K562 (cell line): ENCODE data around the gene BRME1. TPM values are rescaled to one million over a fixed set of nuclear protein-coding genes. Genes with fewer than 3 reads are reported as not detected.

Experiments used
- ATAC-seq: fragments of 200-7000 bp; cut with Tn5 transposase; 3 replicates; pipeline ENCODE4 v1.9.1; 2020; ENCODE audit warnings: moderate library complexity
- BruUV-seq: library from RNA; stranded (reverse); fragments of 400-500 nt; replicated peaks from 2 replicates; lab custom pipeline; 2021; lab: Mats Ljungman, UMichigan
- CTCF ChIA-PET: fragments of 300-600 bp; formaldehyde crosslinking; extraction: SDS; loops from one replicate; lab custom pipeline; 2021; ENCODE audit warnings: low intra/inter-chr PET ratio; lab: Yijun Ruan, JAX
- POLR2A ChIA-PET: fragments of 300-600, 350-650 bp; sonication (Branson Sonifier 250); formaldehyde crosslinking; extraction: SDS; loops from one replicate; lab custom pipeline; 2021; ENCODE audit warnings: antibody characterized with exemption, inconsistent platforms; lab: Yijun Ruan, JAX
- DNase-seq, 4 experiments: peaks; one replicate each; pipeline versions ENCODE4 v3.0.0 to v3.0.0-alpha.2; 2011 to 2018; ENCODE audit warnings: low spot score in 3 of 4, mixed read lengths in 3 of 4; ENCODE audit errors: extremely low read depth in 1 of 4
- FAIRE-seq: peaks from 2 replicates; lab custom pipeline; 2011; peaks lifted over from hg19 to GRCh38; lab: Jason Lieb, UNC
- H2AFZ ChIP-seq: 2 replicates; pipeline ENCODE4 v1.6.0; 2011; ENCODE audit warnings: low read depth, low read length, control low read depth, inconsistent platforms
- H3K27ac ChIP-seq: fragments of 200-600 bp; 3 replicates; pipeline ENCODE4 v1.8.0; 2011; ENCODE audit warnings: low read depth, mild to moderate bottlenecking, control low read depth, inconsistent platforms, low read length, moderate library complexity, mixed read lengths; ENCODE audit errors: extremely low read depth
- H3K27me3 ChIP-seq, 2 experiments: fragments of 300-600 bp in 1 of 2; 2 replicates in 1 of 2; 3 replicates in 1 of 2; pipeline versions ENCODE4 v1.6.0 to v1.8.0; 2011; ENCODE audit warnings: inconsistent platforms in 2 of 2, low read length in 2 of 2, mild to moderate bottlenecking in 1 of 2, mixed read lengths in 1 of 2, moderate library complexity in 1 of 2; ENCODE audit not compliant: control insufficient read depth in 2 of 2, insufficient read depth in 2 of 2
- H3K36me3 ChIP-seq: fragments of 300-600 bp; 3 replicates; pipeline ENCODE4 v1.8.0; 2011; ENCODE audit warnings: mild to moderate bottlenecking, low read length, inconsistent platforms; ENCODE audit not compliant: control insufficient read depth, insufficient read depth
- H3K4me1 ChIP-seq, 2 experiments: fragments of 200-600 bp in 1 of 2; replicated peaks in 1 of 2; 2 replicates in 1 of 2; 3 replicates in 1 of 2; pipeline versions ENCODE4 v1.5.1 to v1.8.0; 2011; ENCODE audit warnings: inconsistent platforms in 2 of 2, low read length in 2 of 2, mild to moderate bottlenecking in 1 of 2, mixed read lengths in 1 of 2, moderate library complexity in 1 of 2; ENCODE audit not compliant: control insufficient read depth in 2 of 2, insufficient read depth in 2 of 2
- H3K4me2 ChIP-seq: 2 replicates; pipeline ENCODE4 v1.6.1; 2011; ENCODE audit warnings: low read length, control low read depth, inconsistent platforms, mixed read lengths; ENCODE audit not compliant: insufficient read depth
- H3K4me3 ChIP-seq: fragments of 200-600 bp; sonication (generic), shearing (Covaris generic); 2 replicates; pipeline ENCODE4 v1.5.1; 2016; ENCODE audit warnings: control low read depth, inconsistent platforms
- H3K79me2 ChIP-seq: fragments of 200-600 bp; 3 replicates; pipeline ENCODE4 v1.8.0; 2011; ENCODE audit warnings: low read length, inconsistent platforms; ENCODE audit not compliant: control insufficient read depth, insufficient read depth
- H3K9ac ChIP-seq, 2 experiments: 2 replicates each; pipeline versions ENCODE4 v1.6.0 to v1.6.1; 2011; ENCODE audit warnings: low read depth in 2 of 2, low read length in 2 of 2, control low read depth in 1 of 2, inconsistent platforms in 1 of 2, mild to moderate bottlenecking in 1 of 2, mixed read lengths in 1 of 2; ENCODE audit not compliant: insufficient read depth in 1 of 2
- H3K9me1 ChIP-seq: one replicate; pipeline ENCODE4 v1.6.0; 2011; ENCODE audit warnings: inconsistent platforms, mild to moderate bottlenecking, low read length, moderate library complexity; ENCODE audit not compliant: control insufficient read depth, insufficient read depth
- H3K9me3 ChIP-seq: replicated peaks from 2 replicates; pipeline ENCODE4 v1.5.1; 2011; ENCODE audit warnings: low read depth, low read length, inconsistent platforms; ENCODE audit not compliant: control insufficient read depth, insufficient read depth
- H4K20me1 ChIP-seq: replicated peaks from 2 replicates; pipeline ENCODE4 v1.6.1; 2011; ENCODE audit warnings: low read length, inconsistent platforms, mixed read lengths; ENCODE audit not compliant: control insufficient read depth, insufficient read depth
- ATF7 ChIP-seq: fragments of 450-650 bp; IDR thresholded peaks from 2 replicates; pipeline ENCODE4 v1.7.1; 2014; ENCODE audit warnings: mild to moderate bottlenecking, moderate library complexity
- CCNT2 ChIP-seq: IDR thresholded peaks from 2 replicates; pipeline ENCODE4 v1.6.1; 2011; ENCODE audit warnings: borderline replicate concordance, low read depth, mild to moderate bottlenecking, moderate library complexity, mixed read lengths, low read length; ENCODE audit not compliant: insufficient read length; ENCODE audit errors: extremely low read depth
- JUNB ChIP-seq: fragments of 450-650 bp; formaldehyde crosslinking; conservative IDR thresholded peaks from 2 replicates; pipeline ENCODE4 v1.4.0; 2020; ENCODE audit warnings: mild to moderate bottlenecking
- KAT8 ChIP-seq: fragments of 450-650 bp; IDR thresholded peaks from 2 replicates; pipeline ENCODE4 v1.6.1; 2016; ENCODE audit warnings: low read depth, mild to moderate bottlenecking
- KDM5B ChIP-seq: fragments of 200-600 bp; sonication (generic); IDR thresholded peaks from 2 replicates; pipeline ENCODE4 v1.6.1; 2012; ENCODE audit warnings: low read depth, mild to moderate bottlenecking, moderate library complexity, low read length, control low read depth, inconsistent platforms; ENCODE audit not compliant: insufficient replicate concordance
- SIN3B ChIP-seq: fragments of 450-650 bp; IDR thresholded peaks from 2 replicates; pipeline ENCODE4 v1.6.1; 2017; ENCODE audit warnings: low read depth, mild to moderate bottlenecking, moderate library complexity
- STAT5A ChIP-seq: IDR thresholded peaks from 2 replicates; pipeline ENCODE4 v1.6.1; 2012; ENCODE audit warnings: low read length, inconsistent platforms, borderline replicate concordance
- TARDBP ChIP-seq: fragments of 450-650 bp; IDR thresholded peaks from 2 replicates; pipeline ENCODE4 v1.6.1; 2016
- WGBS: fragments of 100-300 bp; shearing (Covaris generic); methylation state at CpG from one replicate; pipeline ENCODE4 v1.1.6; 2016; ENCODE audit warnings: low coverage, mixed read lengths; ENCODE audit not compliant: insufficient coverage; ENCODE audit errors: missing lambda C conversion rate; 5-methylcytosine and 5-hydroxymethylcytosine counted together
- in situ Hi-C: fragments of 300-500 bp; cut with MboI; formaldehyde crosslinking; loops from 4 replicates; pipeline ENCODE4 v1.15.0; 2018; ENCODE audit warnings: inconsistent platforms, mixed read lengths
- intact Hi-C: fragments of 100-400 bp; cut with micrococcal nuclease; formaldehyde crosslinking; loops from 2 replicates; pipeline ENCODE4 v1.14.2; 2022
- polyA plus RNA-seq, 8 experiments: library from polyadenylated mRNA; depleted of rRNA in 4 of 8; stranded (reverse) in 5 of 8; unstranded in 3 of 8; fragments of >200 nt; fragmentation: Nextera tagmentation in 2 of 8; fragmentation: Illumina TruSeq in 1 of 8; extraction: Ambion mirVana in 2 of 8; extraction: Trizol in 1 of 8; gene quantifications; 2 replicates each; pipeline versions ENCODE4 v1.2.1 to v1.2.3, GENCODE V29; 2011 to 2014; ENCODE audit warnings: inconsistent platforms in 1 of 8, missing spikeins in 1 of 8
- total RNA-seq, 7 experiments: library from RNA; depleted of rRNA in 6 of 7; stranded (reverse); fragments of >200 nt in 6 of 7; fragmentation: Illumina TruSeq in 2 of 7; extraction: Trizol in 2 of 7; gene quantifications; 2 replicates each; pipeline versions ENCODE4 v1.2.1 to v1.2.3, GENCODE V29; 2011 to 2021; ENCODE audit warnings: low replicate concordance in 1 of 7
- TF ChIP-seq, protein P1 (sequence below): fragments of 450-650 bp; IDR thresholded peaks from 2 replicates; pipeline ENCODE4 v1.6.1; 2016; ENCODE audit warnings: mild to moderate bottlenecking, moderate library complexity

BRME1 gene
- total and polyA plus RNA-seq, 9 of the 15 experiments (the other 6 are each of a cell fraction or from before 2014, with no cell fraction given): 0.75 to 6.1 (median 3.6) TPM

GRCh38 chr19:13880059-13881043 is 25.6 kb downstream of the BRME1 start:
- Histone ChIP-seq H3K9ac (peak overlapping the region; percentile 66 to 86), H4K20me1 (no peaks in the 10 kb centered on the region), H3K9me1 (no peaks in the 10 kb centered on the region), H3K4me1 (peaks cover 17 to 57% of the 10 kb centered on the region in 2 experiments), H3K79me2 (no peaks in the 10 kb centered on the region), H3K27ac (peak overlapping the region; percentile 78), H3K4me2 (peak overlapping the region; percentile 71), H3K4me3 (no peak overlapping the region), H3K36me3 (no peaks in the 10 kb centered on the region), H3K9me3 (no peaks in the 10 kb centered on the region), H2AFZ (peak overlapping the region; percentile 85), H3K27me3 (no peaks in the 10 kb centered on the region; a peak in 1 of 5 replicates)
- in situ Hi-C loops: loop anchor here (5.0 kb wide), 1 partner anchor 192 kb away; the partner anchor contains the start of gene MISP3
- DNase-seq (peak; percentile 95 to 98 (median 96)), FAIRE-seq (peak; percentile 99), ATAC-seq (peak; percentile 98)
- no TSS peak for BruUV-seq
- intact Hi-C loops: loop anchor here (1.0 to 5.0 kb wide), 4 partner anchors 73 to 467 kb away; no protein-coding TSS in a partner anchor
- CTCF ChIA-PET: interaction anchor here (0.5 to 2.8 kb wide), 24 partner anchors 21 to 600 kb away, joined by 3 to 39 read pairs (median 4); partner anchors contain the start of genes IL27RA and MISP3
- 5% methylated on average over 29 of the region's 34 CpGs for WGBS
- POLR2A ChIA-PET: interaction anchor here (0.6 to 2.1 kb wide), 6 partner anchors 96 to 256 kb away, joined by 3 to 5 read pairs (median 3); partner anchors contain the start of genes ASF1B, IL27RA and RFX1
- peak; percentile 44; the same call in 1 of the 2 replicates for TF ChIP-seq SIN3B
- TF ChIP-seq JUNB: peak; percentile 74
- peak; percentile 94 for TF ChIP-seq ATF7
- peak; percentile 88 for TF ChIP-seq TARDBP
- TF ChIP-seq STAT5A: no peak
- peak; percentile 90 for TF ChIP-seq CCNT2
- TF ChIP-seq, protein P1, sequence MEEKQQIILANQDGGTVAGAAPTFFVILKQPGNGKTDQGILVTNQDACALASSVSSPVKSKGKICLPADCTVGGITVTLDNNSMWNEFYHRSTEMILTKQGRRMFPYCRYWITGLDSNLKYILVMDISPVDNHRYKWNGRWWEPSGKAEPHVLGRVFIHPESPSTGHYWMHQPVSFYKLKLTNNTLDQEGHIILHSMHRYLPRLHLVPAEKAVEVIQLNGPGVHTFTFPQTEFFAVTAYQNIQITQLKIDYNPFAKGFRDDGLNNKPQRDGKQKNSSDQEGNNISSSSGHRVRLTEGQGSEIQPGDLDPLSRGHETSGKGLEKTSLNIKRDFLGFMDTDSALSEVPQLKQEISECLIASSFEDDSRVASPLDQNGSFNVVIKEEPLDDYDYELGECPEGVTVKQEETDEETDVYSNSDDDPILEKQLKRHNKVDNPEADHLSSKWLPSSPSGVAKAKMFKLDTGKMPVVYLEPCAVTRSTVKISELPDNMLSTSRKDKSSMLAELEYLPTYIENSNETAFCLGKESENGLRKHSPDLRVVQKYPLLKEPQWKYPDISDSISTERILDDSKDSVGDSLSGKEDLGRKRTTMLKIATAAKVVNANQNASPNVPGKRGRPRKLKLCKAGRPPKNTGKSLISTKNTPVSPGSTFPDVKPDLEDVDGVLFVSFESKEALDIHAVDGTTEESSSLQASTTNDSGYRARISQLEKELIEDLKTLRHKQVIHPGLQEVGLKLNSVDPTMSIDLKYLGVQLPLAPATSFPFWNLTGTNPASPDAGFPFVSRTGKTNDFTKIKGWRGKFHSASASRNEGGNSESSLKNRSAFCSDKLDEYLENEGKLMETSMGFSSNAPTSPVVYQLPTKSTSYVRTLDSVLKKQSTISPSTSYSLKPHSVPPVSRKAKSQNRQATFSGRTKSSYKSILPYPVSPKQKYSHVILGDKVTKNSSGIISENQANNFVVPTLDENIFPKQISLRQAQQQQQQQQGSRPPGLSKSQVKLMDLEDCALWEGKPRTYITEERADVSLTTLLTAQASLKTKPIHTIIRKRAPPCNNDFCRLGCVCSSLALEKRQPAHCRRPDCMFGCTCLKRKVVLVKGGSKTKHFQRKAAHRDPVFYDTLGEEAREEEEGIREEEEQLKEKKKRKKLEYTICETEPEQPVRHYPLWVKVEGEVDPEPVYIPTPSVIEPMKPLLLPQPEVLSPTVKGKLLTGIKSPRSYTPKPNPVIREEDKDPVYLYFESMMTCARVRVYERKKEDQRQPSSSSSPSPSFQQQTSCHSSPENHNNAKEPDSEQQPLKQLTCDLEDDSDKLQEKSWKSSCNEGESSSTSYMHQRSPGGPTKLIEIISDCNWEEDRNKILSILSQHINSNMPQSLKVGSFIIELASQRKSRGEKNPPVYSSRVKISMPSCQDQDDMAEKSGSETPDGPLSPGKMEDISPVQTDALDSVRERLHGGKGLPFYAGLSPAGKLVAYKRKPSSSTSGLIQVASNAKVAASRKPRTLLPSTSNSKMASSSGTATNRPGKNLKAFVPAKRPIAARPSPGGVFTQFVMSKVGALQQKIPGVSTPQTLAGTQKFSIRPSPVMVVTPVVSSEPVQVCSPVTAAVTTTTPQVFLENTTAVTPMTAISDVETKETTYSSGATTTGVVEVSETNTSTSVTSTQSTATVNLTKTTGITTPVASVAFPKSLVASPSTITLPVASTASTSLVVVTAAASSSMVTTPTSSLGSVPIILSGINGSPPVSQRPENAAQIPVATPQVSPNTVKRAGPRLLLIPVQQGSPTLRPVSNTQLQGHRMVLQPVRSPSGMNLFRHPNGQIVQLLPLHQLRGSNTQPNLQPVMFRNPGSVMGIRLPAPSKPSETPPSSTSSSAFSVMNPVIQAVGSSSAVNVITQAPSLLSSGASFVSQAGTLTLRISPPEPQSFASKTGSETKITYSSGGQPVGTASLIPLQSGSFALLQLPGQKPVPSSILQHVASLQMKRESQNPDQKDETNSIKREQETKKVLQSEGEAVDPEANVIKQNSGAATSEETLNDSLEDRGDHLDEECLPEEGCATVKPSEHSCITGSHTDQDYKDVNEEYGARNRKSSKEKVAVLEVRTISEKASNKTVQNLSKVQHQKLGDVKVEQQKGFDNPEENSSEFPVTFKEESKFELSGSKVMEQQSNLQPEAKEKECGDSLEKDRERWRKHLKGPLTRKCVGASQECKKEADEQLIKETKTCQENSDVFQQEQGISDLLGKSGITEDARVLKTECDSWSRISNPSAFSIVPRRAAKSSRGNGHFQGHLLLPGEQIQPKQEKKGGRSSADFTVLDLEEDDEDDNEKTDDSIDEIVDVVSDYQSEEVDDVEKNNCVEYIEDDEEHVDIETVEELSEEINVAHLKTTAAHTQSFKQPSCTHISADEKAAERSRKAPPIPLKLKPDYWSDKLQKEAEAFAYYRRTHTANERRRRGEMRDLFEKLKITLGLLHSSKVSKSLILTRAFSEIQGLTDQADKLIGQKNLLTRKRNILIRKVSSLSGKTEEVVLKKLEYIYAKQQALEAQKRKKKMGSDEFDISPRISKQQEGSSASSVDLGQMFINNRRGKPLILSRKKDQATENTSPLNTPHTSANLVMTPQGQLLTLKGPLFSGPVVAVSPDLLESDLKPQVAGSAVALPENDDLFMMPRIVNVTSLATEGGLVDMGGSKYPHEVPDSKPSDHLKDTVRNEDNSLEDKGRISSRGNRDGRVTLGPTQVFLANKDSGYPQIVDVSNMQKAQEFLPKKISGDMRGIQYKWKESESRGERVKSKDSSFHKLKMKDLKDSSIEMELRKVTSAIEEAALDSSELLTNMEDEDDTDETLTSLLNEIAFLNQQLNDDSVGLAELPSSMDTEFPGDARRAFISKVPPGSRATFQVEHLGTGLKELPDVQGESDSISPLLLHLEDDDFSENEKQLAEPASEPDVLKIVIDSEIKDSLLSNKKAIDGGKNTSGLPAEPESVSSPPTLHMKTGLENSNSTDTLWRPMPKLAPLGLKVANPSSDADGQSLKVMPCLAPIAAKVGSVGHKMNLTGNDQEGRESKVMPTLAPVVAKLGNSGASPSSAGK: no peak
- no peak for TF ChIP-seq KAT8
- TF ChIP-seq KDM5B: peak; percentile 47
